Measurements from ENCODE around the gene DOCK7.
"Not testable (repeated sequence)": the region's sequence is repeated elsewhere in the genome, so short reads cannot be mapped to it uniquely, and the experiment has no call there.

DOCK7 gene

GRCh38 chr1:62527346-62527745 is 160.8 kb downstream of the DOCK7 start:
- DNase-seq = not testable (repeated sequence)

- DNase-seq = no peak
Observed at GRCh38 chr1:62523860-62524259, 164.3 kb downstream of the DOCK7 start.

- DNase-seq = no peak
Observed at GRCh38 chr1:62516600-62516999, 171.6 kb downstream of the DOCK7 start.

- DNase-seq = peak; percentile 65
Observed at GRCh38 chr1:62514746-62515423, 173.3 kb downstream of the DOCK7 start.

- DNase-seq = no peak
Observed at GRCh38 chr1:62513013-62513412, 175.2 kb downstream of the DOCK7 start.

GRCh38 chr1:62509028-62509427 is 179.2 kb downstream of the DOCK7 start:
- DNase-seq = no peak

- peak; percentile 85 for DNase-seq
Observed at GRCh38 chr1:62508187-62508758, 179.9 kb downstream of the DOCK7 start.

- DNase-seq = no peak
Observed at GRCh38 chr1:62500210-62500609, 188.0 kb downstream of the DOCK7 start.

- no peak for DNase-seq
Observed at GRCh38 chr1:62494137-62494536, 194.0 kb downstream of the DOCK7 start.

- no peak for DNase-seq
Observed at GRCh38 chr1:62493656-62494055, 194.5 kb downstream of the DOCK7 start.

- DNase-seq = no peak
Observed at GRCh38 chr1:62492521-62492920, 195.7 kb downstream of the DOCK7 start.

GRCh38 chr1:62487956-62488355 is 200.2 kb downstream of the DOCK7 start:
- DNase-seq = no peak

GRCh38 chr1:62484824-62485468 is 203.2 kb downstream of the DOCK7 start:
- peak; percentile 36 for DNase-seq

- DNase-seq = no peak
Observed at GRCh38 chr1:62481681-62482080, 206.5 kb downstream of the DOCK7 start.

GRCh38 chr1:62476525-62477219 is 211.5 kb downstream of the DOCK7 start:
- DNase-seq = no peak

GRCh38 chr1:62467092-62467491 is 221.1 kb downstream of the DOCK7 start:
- no peak for DNase-seq

- peak; percentile 27 for DNase-seq
Observed at GRCh38 chr1:62462370-62462769, 225.8 kb downstream of the DOCK7 start.

GRCh38 chr1:62457955-62458354 is 230.2 kb downstream of the DOCK7 start:
- no peak for DNase-seq

- DNase-seq = no peak
Observed at GRCh38 chr1:62452951-62453350, 235.2 kb downstream of the DOCK7 start.

GRCh38 chr1:62450301-62450700 is 237.9 kb downstream of the DOCK7 start:
- DNase-seq = no peak

- no peak for DNase-seq
Observed at GRCh38 chr1:62448221-62448933, 239.8 kb downstream of the DOCK7 start.

- DNase-seq = peak; percentile 12
Observed at GRCh38 chr1:62444701-62445100, 243.5 kb downstream of the DOCK7 start.
